Activated T-cell treated with anti-CD3 and anti-CD28 coated beads, Interleukin-2, amount 50 U/mL, for 24 hours (primary cell): Measurements from ENCODE around the gene UGT1A1.
A peak's percentile ranks its signal among the peaks of the same experiment; 100 is the strongest.

ENCODE experiments used
- DNase-seq: peaks from one replicate; pipeline ENCODE4 v3.0.0-alpha.2; 2020
- H3K27ac Mint-ChIP-seq: 2 replicates; pipeline ENCODE4 v1.8.0; 2020; ENCODE audit warnings: mild to moderate bottlenecking, mixed read lengths
- H3K27me3 Mint-ChIP-seq: 2 replicates; pipeline ENCODE4 v1.8.0; 2020; ENCODE audit warnings: mixed read lengths
- H3K36me3 Mint-ChIP-seq: 2 replicates; pipeline ENCODE4 v1.8.0; 2020; ENCODE audit warnings: low read depth, mixed read lengths
- H3K4me1 Mint-ChIP-seq: 2 replicates; pipeline ENCODE4 v1.8.0; 2020; ENCODE audit warnings: low read depth, mixed read lengths
- H3K4me3 Mint-ChIP-seq: 2 replicates; pipeline ENCODE4 v1.8.0; 2020; ENCODE audit warnings: mild to moderate bottlenecking, moderate library complexity, mixed read lengths
- H3K9me3 Mint-ChIP-seq: 2 replicates; pipeline ENCODE4 v1.8.0; 2020; ENCODE audit warnings: mixed read lengths

The UGT1A1 gene

GRCh38 chr2:233814056-233814835 lies 54.2 kb downstream of the UGT1A1 start:
- Mint-ChIP-seq H3K4me1 (no peaks in the 10 kb centered on the region), H3K4me3 (no peak overlapping the region), H3K27me3 (peaks cover 15% of the 10 kb centered on the region), H3K27ac (no peak overlapping the region), H3K36me3 (no peaks in the 10 kb centered on the region), H3K9me3 (no peaks in the 10 kb centered on the region)
- no peak for DNase-seq

- H3K27me3 Mint-ChIP-seq: peaks cover 6% of the 10 kb centered on the region
- no peaks in the 10 kb centered on the region for H3K36me3 Mint-ChIP-seq
- H3K4me1 Mint-ChIP-seq: no peaks in the 10 kb centered on the region
- DNase-seq: no peak
- H3K27ac Mint-ChIP-seq: no peak overlapping the region
- no peak overlapping the region for H3K4me3 Mint-ChIP-seq
- H3K9me3 Mint-ChIP-seq: no peaks in the 10 kb centered on the region
These were observed 55.8 kb downstream of the UGT1A1 start for GRCh38 chr2:233815861-233816260.

DNA sequence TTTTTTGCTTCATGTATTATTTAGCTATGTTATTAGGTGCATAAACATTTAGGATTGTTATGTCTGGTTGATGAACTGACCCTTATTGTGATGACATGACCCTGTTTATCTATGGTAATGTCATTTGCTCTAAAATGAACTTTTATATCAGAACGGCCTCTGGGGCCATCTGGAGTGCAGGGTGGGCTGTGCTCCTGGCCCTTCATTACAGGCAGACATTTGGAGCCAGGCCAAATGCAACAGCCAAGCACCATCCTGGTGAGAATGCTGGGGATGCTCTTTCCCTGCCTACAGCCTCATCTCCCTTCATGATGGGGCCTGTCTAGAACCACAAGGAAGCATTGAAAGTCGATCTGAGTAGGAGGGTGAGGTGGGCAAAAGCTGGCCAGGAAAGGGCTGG lies 56.3 kb downstream of the UGT1A1 start:
- H3K4me3 Mint-ChIP-seq: no peak overlapping the region
- H3K27me3 Mint-ChIP-seq: peaks cover 6% of the 10 kb centered on the region
- H3K9me3 Mint-ChIP-seq: no peaks in the 10 kb centered on the region
- no peak for DNase-seq
- no peak overlapping the region for H3K27ac Mint-ChIP-seq
- H3K4me1 Mint-ChIP-seq: no peaks in the 10 kb centered on the region
- no peaks in the 10 kb centered on the region for H3K36me3 Mint-ChIP-seq

DNA sequence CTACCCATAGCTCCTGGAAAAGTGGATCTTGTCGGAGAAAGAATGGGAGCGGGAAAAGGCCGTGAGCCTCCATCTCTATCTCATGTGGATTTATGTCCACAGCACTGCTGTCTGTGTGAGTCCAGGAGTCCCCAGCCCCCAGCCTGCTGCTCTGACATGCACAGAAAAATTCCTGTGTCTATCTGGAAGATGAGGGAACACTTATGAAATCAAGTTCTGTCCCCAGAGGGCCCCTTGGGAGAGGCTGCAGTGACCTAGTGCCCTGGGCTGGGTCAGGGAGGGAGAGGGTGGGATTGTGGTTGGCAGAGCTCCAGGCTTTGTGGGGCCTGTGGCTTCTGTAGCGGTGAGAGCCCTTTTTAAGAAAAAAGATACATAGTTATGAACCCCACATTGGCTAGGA lies 56.7 kb downstream of the UGT1A1 start:
- peaks cover 6% of the 10 kb centered on the region for H3K27me3 Mint-ChIP-seq
- H3K4me3 Mint-ChIP-seq: no peak overlapping the region
- no peaks in the 10 kb centered on the region for H3K9me3 Mint-ChIP-seq
- no peaks in the 10 kb centered on the region for H3K36me3 Mint-ChIP-seq
- no peak for DNase-seq
- no peak overlapping the region for H3K27ac Mint-ChIP-seq
- no peaks in the 10 kb centered on the region for H3K4me1 Mint-ChIP-seq

DNA sequence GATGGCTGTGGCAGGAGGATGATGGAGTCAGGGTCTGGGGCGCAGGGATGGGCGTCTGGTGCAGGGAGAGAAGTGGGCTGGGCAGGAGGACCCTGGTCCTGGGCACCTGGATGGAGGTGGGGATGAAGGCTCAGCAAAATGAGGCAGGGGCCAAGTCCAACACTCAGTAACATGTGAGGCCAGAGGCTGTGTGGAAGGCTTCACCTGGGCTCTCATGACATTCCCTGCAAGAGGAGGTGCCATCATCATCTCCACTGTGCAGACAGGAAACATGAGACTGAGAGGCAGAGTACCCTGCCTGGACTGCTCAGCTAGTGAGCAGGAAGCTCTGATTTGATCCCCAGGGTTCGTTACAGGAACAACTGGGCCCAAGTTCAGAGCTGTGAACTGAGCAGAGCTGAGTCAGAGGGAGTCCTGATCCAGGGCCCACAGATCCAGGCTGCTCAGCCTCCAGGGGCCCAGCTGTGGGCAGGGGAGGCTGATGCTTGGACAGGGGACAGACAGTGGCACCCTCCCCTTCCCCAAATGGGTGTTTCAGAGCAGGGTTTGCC lies 57.4 kb downstream of the UGT1A1 start:
- Mint-ChIP-seq H3K9me3 (no peaks in the 10 kb centered on the region), H3K27ac (no peak overlapping the region), H3K36me3 (no peaks in the 10 kb centered on the region), H3K4me3 (no peak overlapping the region), H3K4me1 (no peaks in the 10 kb centered on the region), H3K27me3 (peaks cover 2% of the 10 kb centered on the region)
- DNase-seq: no peak

GRCh38 chr2:233817995-233818638 lies 58.0 kb downstream of the UGT1A1 start:
- Mint-ChIP-seq H3K36me3 (no peaks in the 10 kb centered on the region), H3K27ac (no peak overlapping the region), H3K9me3 (no peaks in the 10 kb centered on the region), H3K4me1 (no peaks in the 10 kb centered on the region), H3K4me3 (no peak overlapping the region), H3K27me3 (peaks cover 2% of the 10 kb centered on the region)
- peak; percentile 13 for DNase-seq

DNA sequence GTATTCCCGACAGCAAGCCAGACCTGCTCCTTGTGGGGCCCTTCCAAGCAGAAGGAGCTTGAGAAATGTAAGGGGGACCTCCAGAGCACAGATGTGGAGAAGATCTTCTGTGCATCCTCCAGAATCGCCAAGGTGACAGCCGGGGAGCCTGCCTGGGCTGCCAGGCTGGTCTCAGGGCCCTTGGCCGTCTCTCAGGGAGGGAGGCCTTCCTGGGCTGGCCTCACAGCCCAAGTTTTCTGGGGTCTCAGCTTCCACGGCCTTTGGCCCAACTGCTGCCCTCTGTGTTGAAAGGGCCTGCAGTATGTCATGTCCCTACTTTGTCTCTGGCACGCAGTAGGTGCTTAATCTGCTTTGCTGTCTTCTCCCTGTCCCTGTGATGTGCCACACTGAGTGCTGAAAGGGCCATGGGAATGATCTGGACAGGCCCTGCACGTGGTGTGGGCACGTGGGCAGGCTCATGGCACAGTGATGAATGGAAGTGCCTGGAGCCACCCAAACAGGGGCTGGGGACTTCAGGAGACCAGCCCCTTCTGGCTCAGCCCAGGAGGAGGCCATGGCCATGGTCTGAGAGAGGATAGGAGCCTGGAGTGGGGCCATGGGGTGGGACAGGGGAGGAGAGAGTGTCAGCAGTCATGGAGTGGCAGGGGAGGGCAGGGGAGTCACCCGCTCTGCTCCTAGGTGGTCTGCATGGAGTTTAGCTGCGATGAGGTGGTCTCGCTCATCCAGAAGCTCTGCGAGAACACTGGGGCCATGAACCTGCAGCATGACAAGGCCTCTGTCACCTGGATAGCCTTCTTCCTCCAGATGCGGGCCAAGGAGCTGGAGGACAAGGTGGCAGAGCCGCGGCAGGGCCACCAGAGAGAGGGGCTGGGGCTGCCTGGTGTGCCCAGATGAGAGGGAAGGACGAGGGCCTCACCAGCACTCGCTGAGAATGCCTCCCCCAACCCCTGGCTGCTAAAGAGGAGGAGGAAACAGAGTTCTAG lies 58.9 kb downstream of the UGT1A1 start:
- Mint-ChIP-seq H3K4me3 (no peak overlapping the region), H3K36me3 (no peaks in the 10 kb centered on the region), H3K27ac (no peak overlapping the region), H3K4me1 (no peaks in the 10 kb centered on the region), H3K9me3 (no peaks in the 10 kb centered on the region), H3K27me3 (peaks cover 2% of the 10 kb centered on the region)
- peak; percentile 15 for DNase-seq

- no peak overlapping the region for H3K27ac Mint-ChIP-seq
- no peak for DNase-seq
- no peaks in the 10 kb centered on the region for H3K27me3 Mint-ChIP-seq
These were observed 60.1 kb downstream of the UGT1A1 start for GRCh38 chr2:233819884-233820773.

GRCh38 chr2:233820774-233821105 lies 60.7 kb downstream of the UGT1A1 start:
- Mint-ChIP-seq H3K4me3 (no peak overlapping the region), H3K36me3 (no peaks in the 10 kb centered on the region), H3K27ac (no peak overlapping the region), H3K27me3 (peaks cover 3% of the 10 kb centered on the region), H3K9me3 (no peaks in the 10 kb centered on the region), H3K4me1 (no peaks in the 10 kb centered on the region)
- DNase-seq: peak; percentile 5

More at GRCh38 chr2:233819884-233820773, 60.1 kb downstream of the UGT1A1 start:
- H3K36me3 Mint-ChIP-seq: no peaks in the 10 kb centered on the region
- no peaks in the 10 kb centered on the region for H3K4me1 Mint-ChIP-seq
- H3K9me3 Mint-ChIP-seq: no peaks in the 10 kb centered on the region
- H3K4me3 Mint-ChIP-seq: no peak overlapping the region

DNA sequence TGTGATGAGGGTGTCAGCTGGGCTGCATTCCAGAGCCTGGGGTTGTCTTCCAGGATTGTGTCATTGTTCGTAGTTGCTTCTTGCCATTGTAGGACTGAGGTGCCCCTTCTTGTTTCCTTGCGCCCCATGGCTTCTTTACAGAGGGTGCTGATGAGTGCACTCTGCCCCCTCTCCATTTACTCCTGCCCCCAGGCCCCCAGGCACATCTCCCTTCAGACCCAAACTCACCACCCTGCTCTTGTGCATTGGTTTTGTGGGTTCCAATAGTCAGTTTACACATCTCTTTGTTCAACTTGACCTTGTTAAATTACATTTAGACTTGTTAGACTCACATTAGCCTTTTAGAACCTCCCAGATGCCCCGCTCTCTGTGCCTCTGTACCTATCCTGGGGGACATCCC lies 61.1 kb downstream of the UGT1A1 start:
- Mint-ChIP-seq H3K4me3 (no peak overlapping the region), H3K9me3 (no peaks in the 10 kb centered on the region), H3K4me1 (no peaks in the 10 kb centered on the region), H3K36me3 (no peaks in the 10 kb centered on the region), H3K27me3 (peaks cover 4% of the 10 kb centered on the region), H3K27ac (no peak overlapping the region)
- DNase-seq: no peak

DNA sequence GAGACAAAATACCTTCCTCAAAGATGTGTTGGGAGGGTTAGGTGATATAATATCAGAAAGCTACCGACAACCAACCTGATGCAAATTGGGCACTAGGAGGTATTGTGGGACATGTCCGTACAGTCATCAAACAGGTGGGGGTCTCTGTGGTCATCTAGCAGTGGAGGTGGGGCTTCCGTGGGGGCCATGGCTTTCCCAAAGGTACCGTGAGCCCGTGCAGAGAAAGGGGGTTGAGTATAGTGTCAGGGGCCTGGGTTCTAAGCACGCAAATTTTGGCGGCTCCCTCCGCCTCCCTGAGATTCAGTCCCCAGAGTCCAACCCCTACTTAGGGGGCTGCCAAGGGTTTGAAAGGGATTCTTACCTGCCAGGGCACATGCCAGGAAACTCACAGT lies 61.6 kb downstream of the UGT1A1 start:
- Mint-ChIP-seq H3K4me1 (no peaks in the 10 kb centered on the region), H3K4me3 (no peak overlapping the region), H3K27ac (no peak overlapping the region), H3K36me3 (no peaks in the 10 kb centered on the region), H3K27me3 (peaks cover 6% of the 10 kb centered on the region), H3K9me3 (no peaks in the 10 kb centered on the region)
- no peak for DNase-seq

DNA sequence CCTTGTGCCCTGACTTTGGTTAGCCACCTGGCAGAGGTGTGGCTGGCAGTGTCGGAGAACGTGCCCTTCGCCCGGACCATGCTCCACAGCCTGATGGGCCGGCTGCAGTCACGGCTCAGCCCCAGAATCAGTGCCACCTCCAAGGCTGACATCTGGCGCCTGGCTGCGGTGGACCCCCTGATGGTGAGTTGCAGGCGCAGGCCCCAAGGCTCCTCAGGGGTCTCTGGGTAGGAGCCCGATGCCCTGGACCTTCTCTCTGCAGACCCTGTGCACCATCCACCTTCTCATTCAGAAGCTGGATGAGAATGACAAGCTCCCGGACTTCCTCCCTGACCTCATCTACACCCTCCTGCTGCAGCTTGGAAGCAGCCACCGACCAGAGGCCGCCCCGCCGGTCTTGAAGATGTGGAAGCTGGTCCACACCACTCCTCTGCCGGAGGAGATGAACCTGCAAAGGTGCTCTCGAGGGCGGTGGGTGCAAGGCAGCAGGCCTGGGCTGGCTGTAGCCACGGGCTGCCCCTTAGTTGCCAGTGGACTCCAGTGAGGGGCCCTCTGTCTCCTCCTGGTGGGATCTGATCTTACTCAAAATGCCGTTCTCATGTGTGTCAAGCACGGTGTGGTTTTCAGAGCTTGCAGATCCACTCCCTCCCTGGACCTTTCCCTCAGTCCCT lies 62.2 kb downstream of the UGT1A1 start:
- Mint-ChIP-seq H3K4me3 (no peak overlapping the region), H3K4me1 (no peaks in the 10 kb centered on the region), H3K27me3 (peaks cover 6% of the 10 kb centered on the region), H3K36me3 (no peaks in the 10 kb centered on the region), H3K27ac (no peak overlapping the region), H3K9me3 (no peaks in the 10 kb centered on the region)
- no peak for DNase-seq
